ENCODE data around the gene USHBP1. TPM values are rescaled to one million over a fixed set of nuclear protein-coding genes. Genes with fewer than 3 reads are reported as not detected.

The USHBP1 gene
- total and polyA plus RNA-seq, 10 of the 15 experiments (the other 5 are each of a cell fraction or from before 2014, with no cell fraction given) = 0.05 to 0.96 (median 0.22) TPM; not detected in 2

DNA sequence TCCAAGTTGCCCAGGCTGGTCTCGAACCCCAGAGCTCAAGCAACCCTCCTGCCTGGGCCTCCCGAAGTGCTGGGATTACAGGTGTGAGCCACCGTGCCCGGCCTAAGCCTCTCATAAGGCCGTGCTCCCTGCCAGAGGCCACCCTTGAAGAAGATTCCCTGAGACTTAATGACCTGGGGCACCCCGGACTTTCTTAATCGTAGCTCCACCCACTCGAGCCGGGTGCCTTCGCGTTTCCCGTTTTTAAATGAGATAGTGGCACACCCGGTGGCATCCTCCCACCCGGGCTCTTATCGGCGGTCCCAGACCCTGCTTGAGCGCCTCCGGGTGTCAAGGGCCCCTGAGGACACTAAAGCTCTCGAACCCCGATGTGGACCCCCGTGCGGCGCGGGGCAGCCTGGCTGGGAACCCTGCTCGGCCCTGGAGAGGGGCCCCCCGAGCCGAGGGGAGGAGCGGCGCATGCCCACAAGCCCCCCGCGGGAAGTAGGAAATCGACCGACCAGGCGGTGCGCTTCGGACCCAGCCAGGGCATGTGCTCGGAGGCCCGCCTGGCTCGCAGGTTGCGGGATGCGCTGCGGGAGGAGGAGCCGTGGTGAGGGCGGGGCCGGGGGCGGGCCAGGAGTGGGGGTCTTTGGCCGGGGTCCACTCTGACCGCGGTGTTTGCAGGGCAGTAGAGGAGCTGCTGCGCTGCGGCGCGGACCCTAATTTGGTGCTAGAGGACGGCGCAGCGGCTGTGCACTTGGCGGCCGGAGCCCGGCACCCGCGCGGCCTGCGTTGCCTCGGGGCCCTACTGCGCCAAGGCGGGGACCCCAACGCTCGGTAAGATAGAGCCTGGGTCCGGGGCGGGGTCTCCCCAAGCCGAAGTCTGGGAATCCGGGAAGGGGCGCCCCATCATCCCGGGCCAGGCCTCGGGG is 17.1 kb upstream of the USHBP1 start, which contains the start of gene ANKLE1 (continued):
- TF ChIP-seq, protein P1, sequence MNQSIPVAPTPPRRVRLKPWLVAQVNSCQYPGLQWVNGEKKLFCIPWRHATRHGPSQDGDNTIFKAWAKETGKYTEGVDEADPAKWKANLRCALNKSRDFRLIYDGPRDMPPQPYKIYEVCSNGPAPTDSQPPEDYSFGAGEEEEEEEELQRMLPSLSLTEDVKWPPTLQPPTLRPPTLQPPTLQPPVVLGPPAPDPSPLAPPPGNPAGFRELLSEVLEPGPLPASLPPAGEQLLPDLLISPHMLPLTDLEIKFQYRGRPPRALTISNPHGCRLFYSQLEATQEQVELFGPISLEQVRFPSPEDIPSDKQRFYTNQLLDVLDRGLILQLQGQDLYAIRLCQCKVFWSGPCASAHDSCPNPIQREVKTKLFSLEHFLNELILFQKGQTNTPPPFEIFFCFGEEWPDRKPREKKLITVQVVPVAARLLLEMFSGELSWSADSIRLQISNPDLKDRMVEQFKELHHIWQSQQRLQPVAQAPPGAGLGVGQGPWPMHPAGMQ (IDR thresholded peaks at IDR 0.05; ENCODE audit: borderline replicate concordance) = no peak
- TF ChIP-seq KLF5 (IDR thresholded peaks at IDR 0.05; ENCODE audit: partially characterized antibody) = peak; percentile 43
- TF ChIP-seq PAX5 (IDR thresholded peaks at IDR 0.05; ENCODE audit: borderline replicate concordance, low read depth, low read length) = no peak
- no peak for TF ChIP-seq RUNX3 (IDR thresholded peaks at IDR 0.05; ENCODE audit: low read length)
- no peak for TF ChIP-seq ZNF622 (IDR thresholded peaks at IDR 0.05)

DNA sequence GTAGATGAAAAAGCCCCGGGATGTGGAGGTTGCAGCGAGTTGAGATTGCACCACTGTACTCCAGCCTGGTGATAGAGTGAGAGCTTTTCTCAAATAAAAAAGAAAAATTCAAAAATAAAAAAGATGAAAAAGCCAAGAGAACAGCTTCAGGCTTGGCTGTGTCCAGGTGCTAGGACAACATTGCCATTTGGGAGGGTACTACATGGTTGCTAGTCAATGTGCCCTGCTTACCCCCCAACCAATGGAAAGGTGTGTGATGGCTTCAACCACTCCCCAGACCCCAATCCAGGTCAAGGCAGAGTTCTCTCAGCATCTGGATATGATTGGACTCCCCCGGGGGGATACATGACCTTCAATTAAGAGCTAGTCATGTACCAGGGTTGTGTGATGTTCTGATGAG is 14.9 kb upstream of the USHBP1 start:
- Histone ChIP-seq H2AFZ (ENCODE audit: control insufficient read depth, low read depth, low read length) (no peak overlapping the region), H3K4me2 (ENCODE audit: control insufficient read depth, insufficient read depth) (no peak overlapping the region), H3K79me2 (ENCODE audit: control insufficient read depth, insufficient read depth, low read length) (no peaks in the 10 kb centered on the region; the same call in 1 of the 2 replicates), H4K20me1 (ENCODE audit: control insufficient read depth, insufficient read depth) (no peaks in the 10 kb centered on the region), H3K4me3 (no peak overlapping the region), H3K9ac (ENCODE audit: control insufficient read depth, insufficient read depth, low read length) (no peak overlapping the region), H3K9me3 (replicated peaks; ENCODE audit: control insufficient read depth, insufficient read depth, low read length) (no peaks in the 10 kb centered on the region), H3K27ac (ENCODE audit: control insufficient read depth, insufficient read depth) (no peak overlapping the region), H3K4me1 (ENCODE audit: control insufficient read depth, insufficient read depth, low read length) (peaks cover 9% of the 10 kb centered on the region), H3K36me3 (ENCODE audit: control insufficient read depth in 2 of 2, insufficient read depth in 2 of 2, low read length in 1 of 2) (peaks cover 2 to 13% of the 10 kb centered on the region in 2 experiments; a peak in 3 of 4 replicates), H3K27me3 (replicated peaks in 1 of 2; ENCODE audit: control insufficient read depth in 2 of 2, insufficient read depth in 2 of 2, low read length in 1 of 2) (no peaks in the 10 kb centered on the region)
- 88% methylated on average over 3 of the region's 3 CpGs for WGBS (ENCODE audit: insufficient coverage, insufficient replicate concordance, low lambda C conversion rate, missing lambda C conversion rate)
- no peak for FAIRE-seq
- ChIA-PET SMC1A (ENCODE audit: uncharacterized antibody, unreplicated experiment) (interaction anchor here (0.6 to 6.5 kb wide), 3 partner anchors 14 to 209 kb away, joined by 3 to 43 read pairs (median 3); partner anchors contain the start of genes BABAM1 and USHBP1), POLR2A (interaction anchor here (3.2 kb wide), 1 partner anchor 12 kb away, joined by 16 read pairs; the partner anchor contains the start of gene BABAM1), CTCF (interaction anchor here (1.3 to 6.9 kb wide), 3 partner anchors 13 to 564 kb away, joined by 3 to 120 read pairs (median 9); partner anchors contain the start of genes BABAM1 and USHBP1), RAD21 (ENCODE audit: unreplicated experiment) (interaction anchor here (0.6 to 1.1 kb wide), 2 partner anchors 18 to 231 kb away, joined by 3 to 5 read pairs; no protein-coding TSS in a partner anchor)
- in situ Hi-C loops (cut with MboI) = no loop called here
- BruUV-seq (replicated peaks) = no TSS peak
- intact Hi-C loops (cut with micrococcal nuclease; ENCODE audit: unreplicated experiment) = no loop called here
- no peak for ATAC-seq
- DNase-seq (ENCODE audit: low read depth, low spot score) = no peak
- TF ChIP-seq ASH2L (IDR thresholded peaks at IDR 0.05; ENCODE audit: borderline replicate concordance, low read depth) (no peak), TAF1 (IDR thresholded peaks at IDR 0.05; ENCODE audit: borderline replicate concordance, low read depth, low read length) (no peak), SUPT20H (IDR thresholded peaks at IDR 0.05; ENCODE audit: borderline replicate concordance, control insufficient read depth, low read depth, low read length) (no peak), TCF3 (IDR thresholded peaks at IDR 0.05; ENCODE audit: borderline replicate concordance, insufficient read depth, low read depth, low read length) (no peak), JUNB (IDR thresholded peaks at IDR 0.05) (no peak), TCF7 (IDR thresholded peaks at IDR 0.05; ENCODE audit: borderline replicate concordance) (no peak), RFX5 (IDR thresholded peaks at IDR 0.05; ENCODE audit: low read depth, low read length) (no peak), NFXL1 (IDR thresholded peaks at IDR 0.05; ENCODE audit: borderline replicate concordance) (no peak), FOXM1 (IDR thresholded peaks at IDR 0.05; ENCODE audit: low read depth, low read length) (no peak)
- TF ChIP-seq, protein P2, sequence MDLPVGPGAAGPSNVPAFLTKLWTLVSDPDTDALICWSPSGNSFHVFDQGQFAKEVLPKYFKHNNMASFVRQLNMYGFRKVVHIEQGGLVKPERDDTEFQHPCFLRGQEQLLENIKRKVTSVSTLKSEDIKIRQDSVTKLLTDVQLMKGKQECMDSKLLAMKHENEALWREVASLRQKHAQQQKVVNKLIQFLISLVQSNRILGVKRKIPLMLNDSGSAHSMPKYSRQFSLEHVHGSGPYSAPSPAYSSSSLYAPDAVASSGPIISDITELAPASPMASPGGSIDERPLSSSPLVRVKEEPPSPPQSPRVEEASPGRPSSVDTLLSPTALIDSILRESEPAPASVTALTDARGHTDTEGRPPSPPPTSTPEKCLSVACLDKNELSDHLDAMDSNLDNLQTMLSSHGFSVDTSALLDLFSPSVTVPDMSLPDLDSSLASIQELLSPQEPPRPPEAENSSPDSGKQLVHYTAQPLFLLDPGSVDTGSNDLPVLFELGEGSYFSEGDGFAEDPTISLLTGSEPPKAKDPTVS (IDR thresholded peaks at IDR 0.05; ENCODE audit: low read depth, low read length) = no peak
- TF ChIP-seq, protein P3, sequence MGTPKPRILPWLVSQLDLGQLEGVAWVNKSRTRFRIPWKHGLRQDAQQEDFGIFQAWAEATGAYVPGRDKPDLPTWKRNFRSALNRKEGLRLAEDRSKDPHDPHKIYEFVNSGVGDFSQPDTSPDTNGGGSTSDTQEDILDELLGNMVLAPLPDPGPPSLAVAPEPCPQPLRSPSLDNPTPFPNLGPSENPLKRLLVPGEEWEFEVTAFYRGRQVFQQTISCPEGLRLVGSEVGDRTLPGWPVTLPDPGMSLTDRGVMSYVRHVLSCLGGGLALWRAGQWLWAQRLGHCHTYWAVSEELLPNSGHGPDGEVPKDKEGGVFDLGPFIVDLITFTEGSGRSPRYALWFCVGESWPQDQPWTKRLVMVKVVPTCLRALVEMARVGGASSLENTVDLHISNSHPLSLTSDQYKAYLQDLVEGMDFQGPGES (IDR thresholded peaks at IDR 0.05) = no peak
- TF ChIP-seq, protein P1 (IDR thresholded peaks at IDR 0.05; ENCODE audit: borderline replicate concordance) = no peak

Measured in GM12878 (cell line).